T follicular helper cell (primary cell): ENCODE results near the gene ST6GALNAC6.

ENCODE experiments used
- DNase-seq: peaks from one replicate; pipeline ENCODE4 v3.0.0-alpha.2; 2020; ENCODE audit warnings: low read depth

Gene ST6GALNAC6

DNA sequence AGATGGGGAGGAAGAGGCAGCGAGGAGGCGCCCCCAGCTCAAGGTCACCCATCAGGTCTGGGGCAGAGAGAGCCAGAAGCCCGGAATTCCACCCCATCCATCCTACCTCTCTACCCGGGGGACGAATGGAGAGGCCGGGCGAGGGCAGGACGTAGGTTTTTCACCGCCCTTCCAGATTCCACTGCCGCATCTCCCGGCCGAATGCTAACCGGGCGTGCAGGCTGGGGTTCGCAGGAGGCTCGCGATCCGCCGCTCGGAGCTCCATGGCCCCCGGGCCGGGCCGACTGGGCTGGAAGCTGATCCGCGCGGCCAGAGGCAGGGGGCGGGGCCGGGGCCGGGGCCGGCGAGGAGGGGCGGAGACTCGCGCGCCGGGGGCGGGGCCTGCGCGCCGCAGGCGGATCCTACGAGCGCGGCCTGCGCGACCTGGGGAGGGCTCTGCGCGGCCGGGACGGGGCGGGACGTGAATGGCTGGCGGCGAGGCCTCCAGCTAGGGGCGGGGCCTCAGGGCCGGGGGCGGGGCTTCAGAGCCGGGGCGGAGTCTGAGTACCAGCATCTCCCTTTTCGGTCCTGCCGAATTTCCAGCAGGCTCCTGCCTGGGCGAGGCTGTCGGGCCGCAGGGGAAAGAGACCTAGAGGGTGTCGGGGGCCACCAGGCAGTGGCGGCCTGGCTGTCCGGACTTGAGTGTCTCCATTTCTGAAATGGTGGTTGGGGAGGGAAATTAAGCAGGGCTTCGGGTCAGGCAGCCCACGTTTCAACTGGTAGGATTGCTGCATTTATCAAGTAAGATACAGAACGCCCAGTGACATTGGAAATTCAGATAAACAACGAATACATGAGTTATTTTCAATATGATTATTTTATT is 17.5 kb upstream of the ST6GALNAC6 start, which contains the start of gene ST6GALNAC4:
TSS of gene ST6GALNAC4 (minus strand) at position 322 of the 862 bp plus-strand sequence. CDS start 622 bp downstream, outside the sequence.
- DNase-seq: peak; percentile 94

DNA sequence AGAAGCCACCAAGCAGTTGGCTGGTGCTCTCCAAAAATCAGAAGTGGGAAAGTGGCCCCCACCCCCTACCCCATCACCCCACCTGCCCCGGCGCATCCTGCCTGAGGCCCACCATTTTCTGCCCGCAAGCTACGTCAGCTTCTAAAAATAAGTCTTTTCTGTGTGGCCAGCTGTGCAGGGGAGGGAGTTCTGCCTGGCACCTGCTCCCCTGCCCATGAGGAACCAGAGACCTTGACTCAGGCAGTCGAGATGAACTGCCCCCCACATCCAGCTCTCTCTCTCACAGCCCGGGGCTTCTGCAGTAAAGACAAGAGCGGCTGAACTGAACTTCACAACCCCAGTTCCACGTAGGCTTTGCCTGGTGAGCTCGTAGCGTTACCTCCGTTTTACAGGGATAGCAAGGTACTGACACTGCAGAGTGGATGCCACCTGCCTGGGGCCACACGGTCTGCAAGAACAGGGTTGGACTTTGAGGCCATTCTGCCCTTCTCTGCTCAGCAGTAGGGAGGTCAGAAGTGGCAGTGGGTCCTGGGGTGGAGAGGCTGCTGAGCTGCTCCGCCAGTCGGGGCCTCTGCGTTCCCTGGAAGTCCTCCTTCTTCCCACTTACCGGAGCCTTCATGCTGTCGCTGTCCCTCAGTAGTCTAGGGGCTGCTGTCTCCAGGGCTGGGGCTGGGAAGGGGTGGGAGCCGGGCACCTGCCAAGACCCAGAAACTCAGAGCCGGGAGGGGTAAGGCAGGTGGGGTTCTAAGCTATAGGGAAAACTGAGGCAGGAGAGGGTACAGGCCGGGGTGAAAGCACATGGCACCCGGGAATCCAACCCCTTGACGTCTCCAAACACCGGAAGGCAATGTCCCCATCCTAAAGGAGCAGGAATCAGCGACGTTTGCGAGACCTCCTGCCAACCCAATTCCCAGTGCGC is 16.7 kb upstream of the ST6GALNAC6 start:
- DNase-seq: no peak

DNA sequence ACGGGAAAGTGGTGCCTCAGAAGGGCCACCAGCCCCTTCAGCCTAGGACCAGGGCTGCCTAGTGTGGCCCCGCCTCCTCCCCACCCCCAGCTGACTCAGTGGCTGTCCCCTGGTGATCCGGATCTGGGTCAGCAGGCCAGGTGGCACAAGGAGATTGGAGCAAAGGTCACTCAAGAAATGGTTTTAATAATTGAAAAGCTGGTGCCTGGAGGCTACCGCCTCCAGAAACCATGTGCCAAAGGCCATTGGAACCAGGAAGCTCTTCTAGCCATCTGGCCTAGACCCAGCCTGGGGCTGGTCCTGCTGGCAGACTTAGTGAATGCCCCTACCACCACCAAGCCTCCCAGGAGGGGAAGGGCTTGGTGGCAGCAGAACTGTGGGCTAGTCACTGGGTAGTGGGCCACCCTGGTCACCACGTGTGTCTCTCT is 15.9 kb upstream of the ST6GALNAC6 start:
- no peak for DNase-seq

DNA sequence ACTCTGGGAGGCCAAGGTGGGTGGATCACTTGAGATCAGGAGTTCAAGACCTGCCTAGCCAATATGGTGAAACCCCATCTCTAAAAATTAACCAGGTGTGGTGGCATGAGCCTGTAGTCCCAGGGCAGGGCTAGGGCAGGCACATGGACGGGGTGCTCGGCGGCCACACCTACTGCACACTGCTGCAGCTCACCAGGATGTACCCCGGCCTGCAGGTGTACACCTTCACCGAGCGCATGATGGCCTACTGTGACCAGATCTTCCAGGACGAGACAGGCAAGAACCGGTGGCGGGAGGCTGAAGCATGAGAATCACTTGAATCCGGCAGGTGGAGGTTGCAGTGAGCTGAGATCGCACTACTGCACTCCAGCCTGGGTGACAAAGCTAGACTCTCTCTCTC is 14.3 kb upstream of the ST6GALNAC6 start:
- no peak for DNase-seq

DNA sequence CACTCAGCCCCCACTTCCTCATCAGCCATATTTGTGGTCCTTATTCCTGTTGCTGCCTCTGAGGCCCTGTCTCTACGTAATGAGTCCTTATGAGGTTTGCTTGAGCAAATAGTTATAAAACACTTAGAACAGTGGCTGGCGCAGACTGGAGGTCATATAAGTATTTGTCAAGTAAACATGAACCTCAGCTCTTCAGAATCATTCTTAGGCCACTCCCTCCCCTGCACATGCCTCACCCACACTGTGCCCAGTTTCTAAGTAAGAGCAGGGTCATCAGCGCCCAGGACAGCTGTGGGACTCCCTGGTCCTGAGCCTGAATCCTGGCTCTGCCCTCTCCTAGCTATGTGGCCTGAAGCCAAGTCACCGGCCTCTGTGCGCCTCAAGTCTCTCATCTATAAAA is 13.5 kb upstream of the ST6GALNAC6 start:
- no peak for DNase-seq

DNA sequence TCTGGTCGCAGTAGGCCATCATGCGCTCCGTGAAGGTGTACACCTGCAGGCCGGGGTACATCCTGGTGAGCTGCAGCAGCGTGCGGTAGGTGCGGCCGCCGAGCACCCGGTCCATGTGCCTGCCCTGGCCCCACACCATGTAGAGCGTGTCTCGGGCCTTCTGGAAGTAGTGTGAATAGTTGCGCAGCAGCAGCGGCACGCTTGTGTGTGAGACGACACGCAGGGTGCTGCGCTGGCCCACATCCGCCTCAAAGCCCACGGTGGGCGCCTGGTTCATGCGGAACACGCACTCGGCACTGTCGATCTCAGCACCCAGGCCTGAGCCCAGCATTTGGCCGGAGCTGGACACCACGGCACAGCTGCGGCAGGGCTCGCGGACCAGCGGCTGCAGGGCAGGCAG is 12.9 kb upstream of the ST6GALNAC6 start:
- DNase-seq: no peak

DNA sequence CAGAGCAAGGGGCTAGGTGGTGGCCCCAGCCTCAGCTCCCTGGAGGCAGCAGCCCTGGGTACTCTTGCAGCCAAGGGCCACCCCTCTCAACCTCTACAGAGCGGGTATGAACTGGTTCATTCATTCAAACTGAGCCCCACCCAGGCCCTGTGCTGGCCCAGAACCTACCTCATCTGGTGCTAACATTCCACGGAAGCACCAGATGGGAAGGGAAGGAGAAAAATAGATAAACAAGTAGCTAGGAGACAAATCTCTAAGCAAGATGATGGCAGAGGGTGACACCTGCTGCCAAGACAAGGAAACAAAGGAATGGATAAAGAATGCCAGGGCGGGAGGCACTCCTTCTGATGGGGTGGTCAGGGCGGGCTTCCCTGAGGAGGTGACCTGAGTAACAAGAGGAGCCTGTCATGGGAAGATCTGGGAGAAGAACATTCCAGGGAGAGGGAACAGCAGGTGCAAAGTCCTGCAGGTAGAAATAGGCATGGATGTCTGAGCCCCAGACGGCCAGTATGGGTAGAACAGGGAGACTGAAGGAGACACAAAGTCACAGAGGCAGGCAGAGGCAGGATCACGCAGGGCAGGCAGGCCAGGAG is 11.3 kb upstream of the ST6GALNAC6 start:
- no peak for DNase-seq

DNA sequence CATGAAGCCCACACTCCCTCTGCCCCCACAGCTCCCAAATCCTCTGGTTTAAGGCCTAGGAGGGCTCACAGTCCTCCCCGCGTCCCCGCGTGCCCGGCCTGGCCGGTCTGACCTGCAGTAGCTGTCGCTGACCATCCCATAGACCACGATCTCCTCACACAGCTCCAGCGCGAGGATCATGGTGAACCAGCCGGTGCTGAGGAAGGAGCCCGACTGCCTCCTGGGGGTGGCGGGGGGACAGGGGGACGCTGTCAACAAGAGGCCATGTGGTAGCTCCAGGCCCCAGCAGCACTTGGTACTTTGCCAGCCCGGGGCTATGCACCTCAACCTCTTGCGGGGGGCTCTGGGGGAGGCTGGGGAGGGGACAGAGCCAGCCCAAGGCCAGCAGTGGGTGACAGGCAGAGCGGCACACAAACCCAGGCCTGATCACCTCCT is 10.5 kb upstream of the ST6GALNAC6 start:
- DNase-seq: no peak

DNA sequence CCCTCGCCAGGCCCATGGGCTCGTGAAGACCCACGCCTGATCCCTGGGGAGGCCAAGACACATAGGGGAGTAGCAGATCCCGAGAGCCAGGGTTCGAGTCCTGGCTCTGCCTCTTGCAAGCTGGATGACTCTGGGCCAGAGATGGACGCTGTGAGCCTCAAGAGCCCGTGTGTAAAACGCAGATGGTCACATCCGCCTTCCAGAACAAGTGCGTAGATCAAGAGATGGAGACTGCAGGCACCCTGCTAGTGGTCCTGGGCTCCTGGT is 9.2 kb upstream of the ST6GALNAC6 start:
- DNase-seq: no peak

DNA sequence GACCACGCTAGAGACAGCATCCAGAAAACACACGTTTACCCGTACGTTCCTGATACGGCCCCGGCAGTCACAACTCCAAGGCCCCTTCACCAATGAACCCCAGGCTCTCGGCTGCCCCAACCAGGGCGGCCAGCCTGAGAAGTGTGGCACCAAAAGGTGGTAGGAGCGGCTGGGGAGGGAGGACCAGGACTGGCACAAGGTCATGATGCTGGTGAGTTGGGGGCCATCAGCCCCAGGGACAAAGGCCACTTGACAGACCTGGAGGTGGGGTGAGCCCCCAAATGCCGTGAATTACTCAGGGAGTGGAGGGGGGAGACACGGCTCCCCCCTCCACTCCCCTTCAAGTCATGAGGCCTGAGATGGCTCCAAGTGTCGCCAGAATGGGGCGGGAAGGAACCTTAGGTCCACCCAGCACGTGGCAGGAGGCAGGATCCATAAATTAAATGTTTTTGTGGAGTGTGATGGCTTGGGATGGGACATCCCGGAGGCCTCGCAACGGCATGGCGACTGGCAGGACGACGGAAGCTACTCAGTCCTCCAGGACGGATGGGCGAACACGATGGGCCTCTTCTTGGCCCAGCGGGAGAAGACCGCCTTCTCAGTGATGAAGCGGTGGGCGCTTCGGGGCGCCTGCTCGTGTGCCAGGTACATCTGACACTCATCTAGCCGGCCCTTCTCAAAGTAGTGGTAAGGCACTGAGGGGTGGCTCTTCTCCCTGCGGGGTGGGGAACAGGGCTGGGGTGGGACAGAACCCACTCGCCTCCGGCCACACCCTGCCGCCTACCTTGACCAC is 8.7 kb upstream of the ST6GALNAC6 start:
- DNase-seq: no peak

DNA sequence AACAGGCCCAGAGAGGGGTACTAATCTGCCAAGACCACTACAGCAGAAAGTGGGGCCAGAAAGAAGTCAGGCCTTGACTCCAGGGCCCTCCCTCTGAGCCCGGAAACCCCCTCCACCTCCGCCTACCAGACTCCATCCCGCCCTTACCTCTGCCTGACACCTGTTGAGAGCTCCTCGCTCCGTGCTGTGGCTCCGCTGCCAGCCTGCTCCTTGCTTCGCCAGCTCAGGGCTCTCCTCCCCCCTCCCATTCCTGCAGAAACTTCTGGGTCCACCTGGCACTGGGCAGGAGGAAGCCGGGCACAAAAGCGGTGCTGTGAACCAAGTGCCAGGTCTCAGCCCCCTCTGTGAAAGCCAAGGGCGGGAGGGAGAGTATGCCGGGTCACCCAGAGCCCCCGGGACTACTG is 6.4 kb upstream of the ST6GALNAC6 start:
- peak; percentile 76 for DNase-seq

DNA sequence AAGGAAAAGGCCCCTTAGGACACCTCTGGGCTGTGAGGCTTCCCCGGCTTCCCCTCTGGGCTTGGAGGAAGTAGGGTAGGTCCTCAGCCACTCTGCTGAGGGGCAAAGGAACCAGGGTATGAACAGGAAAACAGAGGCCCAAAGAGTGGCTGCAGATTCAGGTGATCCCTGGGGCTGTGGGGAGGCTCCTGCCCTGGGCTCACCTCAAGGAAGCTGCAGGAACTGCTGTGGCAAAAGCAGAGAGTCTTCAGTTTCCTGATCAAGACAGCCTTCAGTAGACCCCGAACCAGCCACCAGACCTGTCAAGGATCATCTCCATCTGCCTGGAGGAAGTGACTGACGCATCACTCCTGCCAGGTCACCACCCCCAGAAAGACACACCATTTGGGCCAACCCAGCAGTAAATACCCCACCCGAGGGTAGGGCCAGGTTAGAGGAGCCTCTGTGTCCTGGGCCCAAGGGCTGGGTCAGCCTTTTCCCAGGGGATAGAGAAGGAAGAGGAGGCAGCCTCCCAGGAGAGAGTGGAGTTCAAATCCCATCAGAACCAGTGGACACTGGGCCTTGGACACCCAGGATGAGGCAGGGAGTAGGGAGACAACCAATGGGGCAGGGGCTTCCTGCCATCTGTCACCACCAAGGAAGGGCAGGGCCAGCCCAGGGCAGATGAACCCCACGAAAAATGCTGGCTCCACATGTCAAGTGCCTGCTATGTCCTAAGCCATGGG is 5.8 kb upstream of the ST6GALNAC6 start:
- peak; percentile 64 for DNase-seq

DNA sequence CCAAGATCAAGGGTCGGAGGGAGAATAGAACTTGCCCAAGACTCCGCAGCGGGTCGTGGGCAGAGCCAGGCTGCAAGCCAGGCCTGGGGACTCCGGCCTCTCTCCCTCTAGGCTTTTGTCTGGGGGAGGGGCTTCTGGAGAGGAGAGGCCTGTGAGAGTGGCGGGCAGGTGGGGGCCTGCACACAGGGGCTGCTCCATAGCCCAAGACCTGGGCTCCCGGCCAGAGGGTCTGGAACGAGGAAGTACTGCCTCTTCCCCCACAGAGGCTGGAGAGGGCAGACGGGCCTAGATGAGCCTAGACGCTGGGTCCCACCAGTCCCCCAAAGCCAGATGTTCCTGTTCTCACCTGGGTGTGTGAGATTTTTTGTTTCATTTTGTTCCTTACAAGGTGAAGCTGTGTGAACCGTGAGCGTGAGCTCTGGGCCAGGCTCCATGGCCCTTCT is 5.2 kb upstream of the ST6GALNAC6 start:
- DNase-seq: no peak

DNA sequence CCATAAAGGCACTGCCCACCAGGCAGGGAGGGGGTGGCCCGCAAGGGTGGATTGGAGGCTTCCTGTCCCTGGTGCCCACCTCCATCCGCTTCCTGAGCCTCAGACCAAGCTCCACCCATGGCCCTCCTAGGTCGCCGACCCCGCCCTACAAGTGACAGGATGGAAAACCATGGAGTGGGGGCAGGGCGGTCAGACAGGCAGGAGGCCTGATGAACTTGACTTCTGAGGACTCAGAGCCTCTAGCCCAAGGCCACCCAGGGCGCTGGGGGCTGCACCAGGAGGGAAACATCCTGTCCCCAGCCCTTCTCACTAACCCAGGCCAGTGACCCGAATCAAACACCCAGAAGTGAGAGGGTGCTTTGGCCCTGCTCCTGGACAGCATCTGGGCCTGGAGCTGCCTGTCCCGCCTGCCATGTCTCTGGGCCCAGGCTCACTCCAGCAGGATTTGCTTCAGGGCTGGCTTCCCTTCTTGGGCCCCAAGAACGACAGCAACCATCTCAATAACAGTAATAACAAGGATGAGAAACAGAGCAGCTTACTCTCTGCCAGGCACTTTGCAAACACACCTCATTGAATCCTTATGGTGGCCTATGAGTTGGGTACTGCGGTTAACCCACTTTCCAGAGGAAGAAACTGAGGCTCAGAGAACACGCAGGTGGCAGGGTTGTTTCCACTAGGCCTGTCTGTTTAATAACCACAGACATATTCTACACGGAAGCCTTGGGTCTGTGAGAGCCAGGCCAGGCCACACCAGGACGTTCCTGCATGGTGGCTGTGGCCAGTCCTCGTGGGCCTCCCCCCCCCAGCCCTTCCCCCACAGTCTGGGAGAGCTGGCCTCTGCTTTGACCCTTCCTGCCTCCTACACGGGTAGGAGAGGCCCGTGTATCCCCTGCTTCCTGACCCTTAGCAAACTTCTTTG is 4.4 kb upstream of the ST6GALNAC6 start:
- peak; percentile 48 for DNase-seq

DNA sequence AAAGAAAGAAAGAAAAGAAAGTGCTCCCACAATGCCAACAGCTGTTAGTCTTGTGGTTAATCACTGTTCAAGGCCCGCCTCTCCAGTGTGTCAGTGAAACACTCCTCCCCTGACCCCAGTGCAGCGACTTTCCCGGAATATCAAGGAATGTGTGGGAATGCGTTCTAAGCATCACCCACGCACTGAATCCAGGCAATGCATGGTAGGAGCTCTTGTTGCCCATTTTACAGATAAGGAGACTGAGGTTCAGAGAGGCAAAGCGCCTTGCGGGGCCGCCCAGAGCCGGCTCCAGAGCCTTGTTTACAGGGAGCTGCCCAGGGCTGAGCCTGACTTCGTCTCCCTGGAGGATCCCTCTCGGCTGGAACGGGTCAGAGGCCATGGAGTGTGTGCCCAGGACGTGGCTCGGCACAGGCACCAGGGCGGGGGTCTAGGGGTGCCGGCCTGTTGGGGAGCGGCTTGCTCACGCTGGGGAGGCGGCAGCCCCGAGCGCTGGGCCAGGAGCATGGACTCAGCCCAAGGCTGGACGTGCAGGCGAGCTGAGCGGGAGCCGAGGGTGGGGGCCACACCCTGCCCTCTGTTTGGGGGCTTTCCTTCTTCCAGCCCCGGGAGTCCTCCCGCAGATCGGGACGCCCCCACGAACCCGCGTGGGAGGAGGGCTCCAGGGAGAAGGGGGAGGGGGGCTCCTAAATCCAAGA is 823 bp downstream of the ST6GALNAC6 start:
- no peak for DNase-seq

DNA sequence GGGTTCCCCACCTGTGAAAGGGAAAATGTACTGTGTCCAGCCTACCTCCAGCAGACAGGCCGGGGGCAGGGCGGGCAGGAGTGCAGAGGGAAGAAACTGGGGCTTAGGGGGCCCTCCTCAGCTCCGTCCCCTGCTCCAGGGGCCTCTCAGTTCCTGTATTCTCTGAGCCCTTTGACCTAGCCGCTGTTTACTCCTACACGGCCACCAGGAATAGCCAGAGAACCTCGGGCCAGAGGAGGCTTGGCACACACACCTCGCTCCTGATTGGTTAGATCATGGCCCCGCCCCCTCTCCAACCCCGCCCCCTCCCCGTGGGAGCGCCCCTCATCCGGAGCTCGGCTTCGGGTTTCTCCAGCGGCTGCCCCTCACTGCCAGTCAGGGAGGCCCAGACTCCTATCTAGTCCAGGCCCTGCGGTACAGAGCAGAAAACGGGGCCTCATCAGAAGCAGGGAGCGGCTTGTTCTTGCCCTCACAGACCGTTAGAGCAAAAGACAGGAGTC is 2.2 kb downstream of the ST6GALNAC6 start:
- no peak for DNase-seq

DNA sequence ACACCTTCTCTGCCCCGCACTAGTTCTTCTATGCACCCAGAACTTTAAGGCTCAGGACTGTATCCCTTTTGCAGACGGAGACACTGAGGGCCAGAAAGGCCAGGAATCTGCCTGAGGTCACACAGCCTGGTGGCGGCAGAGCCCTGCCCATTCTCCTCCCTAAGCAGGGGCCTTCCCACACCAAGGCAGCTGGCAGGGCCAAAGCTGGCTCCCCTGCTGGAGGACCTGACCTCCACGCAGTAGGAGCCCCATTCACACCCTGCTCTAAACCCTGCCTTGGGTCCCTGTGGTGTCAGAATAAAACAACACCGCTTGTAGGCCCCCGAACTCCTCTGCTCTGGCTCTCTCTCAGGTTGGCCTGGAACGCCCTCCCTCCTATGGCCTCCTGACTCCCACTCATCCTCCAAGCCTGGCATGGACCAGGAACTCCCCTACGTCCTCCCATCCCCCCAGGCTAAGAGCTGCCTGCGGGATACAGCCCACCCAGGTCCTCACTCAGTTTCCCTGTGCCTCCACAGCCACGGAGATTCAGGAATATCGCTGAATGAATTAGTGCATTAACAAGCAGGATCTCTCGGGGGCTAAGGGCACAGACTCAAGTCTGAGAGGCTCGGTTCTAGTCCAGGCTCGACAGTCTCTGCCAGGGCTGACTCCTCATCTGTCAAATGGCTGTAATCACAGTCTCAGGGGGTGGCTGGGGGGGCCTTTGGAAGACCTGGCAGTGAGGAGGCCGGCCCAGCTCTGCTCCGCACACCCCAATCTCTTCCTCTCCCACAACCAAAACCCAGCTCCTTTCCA is 2.8 kb downstream of the ST6GALNAC6 start:
- no peak for DNase-seq

DNA sequence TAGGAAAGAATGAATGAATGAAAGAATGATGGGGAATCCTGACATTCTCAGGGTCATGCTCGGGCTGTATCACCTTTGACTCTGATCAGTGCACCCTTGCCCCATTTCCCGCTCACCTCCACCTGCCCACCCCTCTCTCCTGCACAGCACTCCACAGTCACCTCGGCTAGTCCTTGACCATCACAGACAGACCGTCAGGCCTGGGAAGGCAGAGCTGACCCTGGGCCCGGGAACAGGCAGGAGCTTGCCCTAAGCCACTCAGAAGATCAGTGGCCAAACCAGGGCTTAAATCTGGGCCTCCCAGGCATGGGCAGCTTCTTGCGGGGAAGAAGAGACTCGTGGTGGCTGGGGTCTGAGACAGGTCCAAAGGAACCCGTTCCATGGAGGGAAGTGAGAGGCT is 3.6 kb downstream of the ST6GALNAC6 start:
- DNase-seq: no peak
